H1 (cell line): ENCODE data around the gene PRDX2. TPM values are rescaled to one million over a fixed set of nuclear protein-coding genes. Genes with fewer than 3 reads are reported as not detected.
A peak's percentile ranks its signal among the peaks of the same experiment; 100 is the strongest.

Source experiments
- BCL11A ChIP-seq, 2 experiments: IDR thresholded peaks; one replicate each; pipeline ENCODE4 v1.6.1; 2011; ENCODE audit warnings: low read depth in 2 of 2, low read length in 2 of 2, mild to moderate bottlenecking in 2 of 2
- CBX5 ChIP-seq: fragments of 300-800, 300-1000 bp; sonication (generic); IDR thresholded peaks from 2 replicates; pipeline ENCODE4 v1.7.1; 2016; ENCODE audit warnings: antibody characterized with exemption, low read length, low read depth
- CBX8 ChIP-seq: fragments of 300-800, 300-1000 bp; sonication (generic); IDR thresholded peaks from 2 replicates; pipeline ENCODE4 v1.7.1; 2016; ENCODE audit warnings: low read depth, low read length, borderline replicate concordance
- EGR1 ChIP-seq: IDR thresholded peaks from 2 replicates; pipeline ENCODE4 v1.6.1; 2011; ENCODE audit warnings: low read depth, low read length, borderline replicate concordance
- FOSL1 ChIP-seq: IDR thresholded peaks from 2 replicates; pipeline ENCODE4 v1.6.1; 2011; ENCODE audit warnings: mild to moderate bottlenecking, low read depth, low read length, moderate library complexity; ENCODE audit not compliant: insufficient read depth
- HDAC2 ChIP-seq, 2 experiments: fragments of 300-600 bp in 1 of 2; sonication (generic) in 1 of 2; IDR thresholded peaks; 2 replicates each; pipeline ENCODE4 v1.6.1; 2011 to 2012; ENCODE audit warnings: low read depth in 2 of 2, low read length in 2 of 2, mild to moderate bottlenecking in 2 of 2, moderate library complexity in 2 of 2, borderline replicate concordance in 1 of 2, inconsistent platforms in 1 of 2
- KDM1A ChIP-seq: fragments of 200-600, 300-600 bp; sonication (generic); IDR thresholded peaks from 2 replicates; pipeline ENCODE4 v1.7.1; 2016; ENCODE audit warnings: mild to moderate bottlenecking, low read length, borderline replicate concordance
- NANOG ChIP-seq: IDR thresholded peaks from 2 replicates; pipeline ENCODE4 v1.6.1; 2011; ENCODE audit warnings: low read length, low read depth, mild to moderate bottlenecking, inconsistent platforms; ENCODE audit not compliant: insufficient read depth, poor library complexity, severe bottlenecking
- PHF8 ChIP-seq: fragments of 200-600 bp; sonication (generic); conservative IDR thresholded peaks from 2 replicates; pipeline ENCODE4 v1.7.1; 2012; ENCODE audit warnings: low read depth, mild to moderate bottlenecking, inconsistent platforms, low read length, moderate library complexity
- POLR2A ChIP-seq, 2 experiments: IDR thresholded peaks; 1 replicate in 1 of 2; 2 replicates in 1 of 2; pipeline ENCODE4 v1.6.1; 2011; ENCODE audit warnings: low read depth in 2 of 2, low read length in 2 of 2, mild to moderate bottlenecking in 2 of 2; ENCODE audit errors: control extremely low read depth in 1 of 2
- RNF2 ChIP-seq: fragments of 200-900, 300-1000 bp; sonication (generic); IDR thresholded peaks from 2 replicates; pipeline ENCODE4 v1.7.1; 2016; ENCODE audit warnings: borderline replicate concordance, low read depth, mild to moderate bottlenecking, antibody characterized with exemption, low read length; ENCODE audit not compliant: poor library complexity, severe bottlenecking; ENCODE audit errors: missing control alignments
- SAP30 ChIP-seq: fragments of 300-600 bp; sonication (generic); IDR thresholded peaks from 2 replicates; pipeline ENCODE4 v1.7.1; 2012; ENCODE audit warnings: low read length, moderate library complexity, mild to moderate bottlenecking, inconsistent platforms; ENCODE audit not compliant: insufficient read depth, insufficient replicate concordance
- SIRT6 ChIP-seq: IDR thresholded peaks from one replicate; pipeline ENCODE4 v1.7.1; 2012; ENCODE audit warnings: low read length, inconsistent platforms
- SIX5 ChIP-seq: IDR thresholded peaks from 2 replicates; pipeline ENCODE4 v1.6.1; 2011; ENCODE audit warnings: mild to moderate bottlenecking, low read depth, low read length
- SP1 ChIP-seq: IDR thresholded peaks from 2 replicates; pipeline ENCODE4 v1.6.1; 2011; ENCODE audit warnings: low read depth, low read length
- SRF ChIP-seq: IDR thresholded peaks from 2 replicates; pipeline ENCODE4 v1.6.1; 2011; ENCODE audit warnings: mild to moderate bottlenecking, low read depth, low read length, moderate library complexity
- SUZ12 ChIP-seq: fragments of 200-600 bp; sonication (generic); IDR thresholded peaks from 2 replicates; pipeline ENCODE4 v1.6.1; 2012; ENCODE audit warnings: mild to moderate bottlenecking, inconsistent platforms, low read length, moderate library complexity, mixed read lengths
- TAF7 ChIP-seq: optimal IDR thresholded peaks from 2 replicates; pipeline ENCODE3; 2011; ENCODE audit warnings: low read depth, mild to moderate bottlenecking, inconsistent platforms, low read length, moderate library complexity, borderline replicate concordance
- TBP ChIP-seq: IDR thresholded peaks from 2 replicates; pipeline ENCODE4 v1.6.1; 2011; ENCODE audit warnings: low read depth, low read length, improper control_type of control experiment
- TCF12 ChIP-seq: IDR thresholded peaks from 2 replicates; pipeline ENCODE4 v1.6.1; 2011; ENCODE audit warnings: low read depth, mild to moderate bottlenecking, low read length
- TEAD4 ChIP-seq: IDR thresholded peaks from 2 replicates; pipeline ENCODE4 v1.6.1; 2012; ENCODE audit warnings: low read depth, low read length, inconsistent platforms, mixed read lengths
- ZNF274 ChIP-seq: IDR thresholded peaks from 2 replicates; pipeline ENCODE4 v1.7.0; 2012; ENCODE audit warnings: low read length, borderline replicate concordance; ENCODE audit errors: extremely low read depth
- polyA plus RNA-seq, 7 experiments: library from polyadenylated mRNA; depleted of rRNA in 3 of 7; stranded (reverse) in 5 of 7; unstranded in 2 of 7; fragments of >200 nt in 5 of 7; fragments of 200-250 nt in 2 of 7; gene quantifications; 1 replicate in 5 of 7; 2 replicates in 1 of 7; 4 replicates in 1 of 7; pipeline versions ENCODE4 v1.2.1 to v1.2.3, GENCODE V29; 2011 to 2013; ENCODE audit warnings: missing spikeins in 2 of 7, mixed read lengths in 2 of 7
- total RNA-seq: library from RNA; stranded (reverse); fragmentation: NEBNext Ultra II Directional; extraction: Animal tissue kit (Norgen Biotek cat#: 25700); gene quantifications from 2 replicates; pipeline ENCODE4 v1.2.1, GENCODE V29; 2021
- TF ChIP-seq, protein P1 (sequence below): IDR thresholded peaks from 2 replicates; pipeline ENCODE4 v1.6.1; 2012; ENCODE audit warnings: inconsistent platforms

PRDX2 gene
- total and polyA plus RNA-seq, 2 of the 8 experiments (the other 6 are each of a cell fraction or from before 2014, with no cell fraction given): 380 to 748 TPM

- TF ChIP-seq EGR1 (peak; percentile 10; the same call in 1 of the 2 replicates), NANOG (no peak), KDM1A (peak; percentile 26; the same call in 1 of the 2 replicates), SRF (no peak), TBP (peak; percentile 53; the same call in 1 of the 2 replicates), SP1 (0 out of 2 replicates have a peak, but pooled peaks have one; percentile 20), PHF8 (no peak), SIX5 (no peak), CBX8 (no peak), TCF12 (0 out of 2 replicates have a peak, but pooled peaks have one; percentile 65), SAP30 (no peak), TAF7 (peak; percentile 51), POLR2A (IDR thresholded peaks at IDR 0.05; ENCODE audit: control extremely low read depth in 1 of 2, low read depth in 2 of 2, low read length in 2 of 2) (peak in 1 of 2 experiments; percentile 59; a peak in 1 of 3 replicates), RNF2 (no peak), TEAD4 (no peak), ZNF274 (no peak), BCL11A (IDR thresholded peaks at IDR 0.05; ENCODE audit: low read depth in 2 of 2, low read length in 2 of 2) (no peak), CBX5 (no peak), SUZ12 (no peak), HDAC2 (IDR thresholded peaks at IDR 0.05; ENCODE audit: borderline replicate concordance in 1 of 2, low read depth in 2 of 2, low read length in 2 of 2) (peak in 1 of 2 experiments; percentile 65; a peak in 1 of 4 replicates), SIRT6 (no peak), FOSL1 (no peak)
- TF ChIP-seq, protein P1, sequence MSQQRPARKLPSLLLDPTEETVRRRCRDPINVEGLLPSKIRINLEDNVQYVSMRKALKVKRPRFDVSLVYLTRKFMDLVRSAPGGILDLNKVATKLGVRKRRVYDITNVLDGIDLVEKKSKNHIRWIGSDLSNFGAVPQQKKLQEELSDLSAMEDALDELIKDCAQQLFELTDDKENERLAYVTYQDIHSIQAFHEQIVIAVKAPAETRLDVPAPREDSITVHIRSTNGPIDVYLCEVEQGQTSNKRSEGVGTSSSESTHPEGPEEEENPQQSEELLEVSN: no peak; the same call in 1 of the 2 replicates
Observed at GRCh38 chr19:12757544-12758274, 43.9 kb downstream of the PRDX2 start (continued).
